Measurements from ENCODE around the gene BMP6.

Gene BMP6

DNA sequence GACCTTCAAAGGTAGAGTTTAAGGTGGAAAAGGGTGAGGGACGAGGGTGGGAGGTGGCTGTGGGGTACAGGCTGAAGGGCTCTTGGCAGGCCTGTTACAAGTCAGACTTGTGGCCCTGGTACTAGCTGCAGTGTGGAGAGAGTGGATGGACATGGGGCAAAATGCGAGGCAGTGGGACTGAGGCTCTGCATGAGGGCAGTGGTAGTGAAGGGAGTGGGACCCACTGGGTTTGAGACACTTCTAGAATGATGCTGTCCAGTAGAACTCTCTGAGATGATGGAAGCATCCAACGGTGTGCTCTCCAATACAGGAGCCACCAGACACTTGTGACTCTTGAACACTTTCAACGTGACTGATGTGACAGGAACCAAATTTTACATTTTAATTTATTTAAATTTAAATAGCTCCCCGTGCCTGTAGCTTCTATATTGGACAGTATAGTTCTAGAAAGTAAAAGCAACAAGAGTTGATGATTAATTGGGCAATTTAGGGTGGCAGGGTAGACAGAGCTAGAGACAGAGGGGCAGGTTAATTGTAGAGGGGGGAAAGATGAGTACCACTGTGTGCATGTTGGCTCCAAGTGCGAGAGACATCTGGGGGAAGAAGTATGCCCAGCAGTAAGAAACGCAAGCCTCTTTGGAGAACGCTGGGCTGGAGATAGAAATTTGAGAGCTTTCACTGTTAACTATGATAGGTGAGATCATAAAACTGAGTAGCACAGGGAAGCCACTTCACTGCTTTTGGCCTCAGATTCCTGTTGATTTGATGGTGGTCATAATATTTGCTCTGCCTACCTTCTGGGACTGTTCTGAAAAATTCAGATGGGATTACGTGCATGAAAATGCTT lies 107.2 kb downstream of the BMP6 start:
- no peak for DNase-seq (ENCODE audit: low spot score)

- DNase-seq (ENCODE audit: low spot score): no peak
Observed at GRCh38 chr6:7833751-7834070, 107.8 kb downstream of the BMP6 start.

DNA sequence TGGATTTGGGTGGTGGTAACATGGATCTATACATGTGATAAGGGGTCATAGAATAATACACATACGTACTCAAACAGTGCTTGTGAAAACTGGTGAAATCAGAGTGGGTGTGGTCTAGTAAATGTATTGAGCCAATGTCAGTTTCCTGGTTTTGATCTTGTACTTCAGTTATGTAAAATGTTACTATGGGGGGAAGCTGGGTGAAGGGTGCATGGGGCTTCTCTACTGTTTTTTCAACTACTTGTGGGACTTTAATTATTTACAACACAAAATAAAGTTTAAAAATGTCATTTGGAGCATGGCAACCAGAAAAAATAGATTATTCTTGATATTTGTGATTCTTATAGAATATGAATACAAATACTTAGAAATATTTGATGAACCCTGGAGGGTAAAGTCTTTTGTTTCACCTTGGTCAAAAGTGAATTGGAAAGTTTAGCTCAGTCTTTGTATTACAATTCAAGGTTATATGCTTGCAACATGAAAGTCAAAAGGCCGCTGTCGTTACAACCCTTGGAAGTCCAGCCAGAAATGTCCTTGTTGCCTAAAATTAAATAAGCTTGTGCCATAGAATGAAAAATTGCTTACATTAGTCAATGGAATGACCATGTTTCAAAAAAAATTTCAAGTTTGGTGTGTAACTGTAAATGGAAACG lies 110.6 kb downstream of the BMP6 start:
- no peak for DNase-seq (ENCODE audit: low spot score)

GRCh38 chr6:7841781-7842468 lies 116.0 kb downstream of the BMP6 start:
- DNase-seq (ENCODE audit: low spot score): no peak

DNA sequence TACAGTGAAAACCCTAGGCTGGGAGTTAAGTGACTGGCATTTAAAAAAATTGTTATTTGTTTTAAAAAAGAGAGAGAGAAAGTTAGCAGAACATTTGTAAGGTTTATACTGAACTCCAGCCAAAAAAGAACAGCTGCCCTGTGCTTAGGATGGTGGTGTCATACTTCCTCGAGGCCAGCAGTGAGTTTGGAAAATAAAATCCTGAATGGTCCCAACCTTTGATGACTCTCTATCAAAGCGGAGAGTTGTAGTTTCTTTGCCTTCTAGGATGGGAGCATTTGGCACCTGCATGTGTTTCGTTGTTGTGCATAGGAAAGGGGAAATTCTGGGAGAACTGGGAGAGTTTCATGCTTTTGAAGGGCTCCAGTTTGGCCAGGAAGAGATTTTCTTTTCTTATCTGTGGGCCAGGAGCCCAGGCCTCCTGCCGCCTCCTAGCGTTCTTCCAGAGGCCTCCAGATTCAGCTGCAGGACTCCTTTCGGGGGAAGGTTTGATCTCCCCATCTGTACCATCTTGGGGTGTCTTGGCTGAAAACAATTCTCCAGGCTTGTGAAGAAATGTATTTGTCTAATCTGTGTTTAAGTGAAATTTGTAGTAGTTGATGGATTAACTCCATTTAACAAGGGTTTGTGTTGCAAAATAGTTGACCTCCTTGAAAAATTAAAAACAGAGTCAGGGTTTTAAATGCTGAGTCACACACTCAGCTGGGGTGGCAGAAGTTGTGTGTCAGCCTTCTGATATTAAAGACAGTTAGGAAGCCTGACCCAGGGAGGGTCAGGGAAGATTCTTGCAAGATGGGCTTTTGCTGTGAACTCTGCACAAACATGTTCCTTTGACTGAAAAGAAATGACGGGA lies 121.3 kb downstream of the BMP6 start:
- no peak for DNase-seq (ENCODE audit: low spot score)

GRCh38 chr6:7848229-7848628 lies 122.3 kb downstream of the BMP6 start:
- DNase-seq (ENCODE audit: low spot score): no peak

- no peak for DNase-seq (ENCODE audit: low spot score)
Observed at GRCh38 chr6:7851780-7852179, 125.9 kb downstream of the BMP6 start.

- DNase-seq (ENCODE audit: low spot score): no peak
Observed at GRCh38 chr6:7859591-7859990, 133.7 kb downstream of the BMP6 start.

DNA sequence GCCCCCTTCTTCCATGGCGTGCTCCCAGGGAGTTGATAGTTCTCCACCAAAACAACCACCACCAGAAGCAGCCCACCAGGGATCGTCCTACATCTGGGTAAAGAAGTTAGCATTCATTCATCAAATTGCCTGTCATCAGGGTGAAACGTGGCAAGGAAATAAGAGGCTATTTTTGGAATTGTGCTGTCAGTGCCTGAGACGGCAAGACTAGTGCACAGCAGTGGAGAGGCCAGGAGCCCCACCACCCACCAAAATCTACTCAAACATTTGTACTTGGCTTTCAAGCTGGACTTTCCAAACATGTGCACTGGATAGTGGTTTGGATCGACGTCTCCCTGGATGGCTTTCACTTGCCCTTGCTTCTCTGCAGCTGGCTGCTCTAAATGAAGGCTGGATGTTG lies 139.9 kb downstream of the BMP6 start:
- DNase-seq (ENCODE audit: low spot score): no peak

DNA sequence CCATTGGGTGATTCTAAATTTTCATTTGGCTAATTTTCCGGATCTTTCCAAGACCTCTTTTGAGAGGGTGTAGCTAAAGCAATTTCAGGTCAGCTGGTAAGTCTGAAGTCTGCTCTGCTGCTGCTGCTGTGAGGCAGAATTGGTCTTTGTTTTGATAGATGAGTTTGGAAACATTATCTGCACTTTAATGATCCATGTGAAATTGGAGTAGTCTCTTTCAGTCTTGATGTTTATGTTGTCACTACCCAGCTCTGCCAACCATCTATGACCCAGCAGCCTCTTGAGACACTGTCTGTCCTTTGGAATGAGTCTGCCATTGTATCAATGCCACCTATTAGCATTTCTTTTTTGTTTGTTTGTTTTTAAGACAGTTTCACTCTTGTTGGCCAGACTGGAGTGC lies 140.6 kb downstream of the BMP6 start:
- DNase-seq (ENCODE audit: low spot score): no peak

DNA sequence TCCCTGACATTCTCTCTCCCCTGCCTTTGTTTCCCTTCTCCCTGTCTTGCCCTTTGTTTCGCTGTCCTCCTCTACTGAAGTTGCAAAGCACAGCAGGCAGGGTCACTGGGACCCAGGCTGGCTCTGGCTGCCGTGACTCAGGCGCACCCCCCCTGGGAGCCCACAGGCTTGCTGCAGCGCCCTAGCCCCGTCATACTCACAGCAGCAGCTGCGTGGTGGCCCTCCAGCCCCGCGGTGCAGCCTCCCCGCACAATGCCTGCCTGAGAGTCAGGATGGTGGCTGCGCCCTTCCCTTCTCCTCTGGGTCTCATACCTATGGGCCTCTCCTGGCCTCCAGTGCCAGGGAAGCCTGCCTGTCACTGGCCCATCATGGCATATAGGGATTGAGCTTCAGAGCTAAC lies 143.0 kb downstream of the BMP6 start:
- DNase-seq (ENCODE audit: low spot score): no peak

DNA sequence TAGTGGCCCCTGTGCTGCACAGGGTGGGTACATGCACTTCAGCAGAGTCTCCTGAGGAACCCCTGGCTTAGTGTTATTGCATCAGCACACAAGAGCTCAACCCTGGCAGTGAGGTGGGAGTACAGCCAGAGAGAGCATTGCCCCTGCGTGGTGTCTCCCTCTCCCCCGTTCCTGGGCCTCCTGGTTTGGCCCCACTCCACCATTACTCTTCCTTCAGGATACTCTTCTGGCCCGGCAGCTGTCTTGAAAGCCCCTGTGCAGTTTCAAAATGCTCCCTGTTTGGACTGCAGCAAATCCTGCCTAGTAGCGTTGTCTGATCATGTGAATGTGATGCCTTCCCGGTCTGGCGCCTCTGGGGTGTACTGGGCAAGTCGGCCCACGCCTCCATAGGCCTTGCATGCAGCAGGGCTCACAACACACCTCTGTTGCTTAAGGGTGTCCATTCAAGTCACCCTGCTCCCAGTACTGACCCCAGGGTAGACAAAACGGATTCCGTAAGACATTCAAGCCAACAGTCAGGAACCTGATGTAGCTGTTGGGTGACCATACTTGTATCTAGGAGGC lies 152.6 kb downstream of the BMP6 start:
- DNase-seq (ENCODE audit: low spot score): no peak

GRCh38 chr6:7879043-7879442 lies 153.1 kb downstream of the BMP6 start:
- DNase-seq (ENCODE audit: low spot score): no peak

DNA sequence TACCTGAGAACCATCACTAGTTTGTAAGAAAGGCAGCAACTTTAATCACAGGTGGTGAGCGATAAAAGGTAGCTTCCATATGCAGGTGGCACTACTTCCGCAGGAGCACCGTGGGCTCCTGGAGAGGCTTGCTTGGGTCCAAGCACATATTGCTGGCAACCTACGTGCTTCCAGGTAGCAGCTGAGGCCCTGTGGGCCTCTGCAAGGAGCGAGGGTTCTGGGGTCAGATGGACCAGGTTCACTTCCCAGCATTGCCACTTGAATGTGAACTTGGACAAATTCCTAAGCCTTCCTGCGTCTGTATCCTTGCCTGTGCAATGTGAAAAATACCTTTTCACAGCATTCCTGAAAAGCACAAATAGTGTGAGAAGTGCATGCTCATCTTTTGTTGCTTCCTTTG lies 153.7 kb downstream of the BMP6 start:
- no peak for DNase-seq (ENCODE audit: low spot score)

DNA sequence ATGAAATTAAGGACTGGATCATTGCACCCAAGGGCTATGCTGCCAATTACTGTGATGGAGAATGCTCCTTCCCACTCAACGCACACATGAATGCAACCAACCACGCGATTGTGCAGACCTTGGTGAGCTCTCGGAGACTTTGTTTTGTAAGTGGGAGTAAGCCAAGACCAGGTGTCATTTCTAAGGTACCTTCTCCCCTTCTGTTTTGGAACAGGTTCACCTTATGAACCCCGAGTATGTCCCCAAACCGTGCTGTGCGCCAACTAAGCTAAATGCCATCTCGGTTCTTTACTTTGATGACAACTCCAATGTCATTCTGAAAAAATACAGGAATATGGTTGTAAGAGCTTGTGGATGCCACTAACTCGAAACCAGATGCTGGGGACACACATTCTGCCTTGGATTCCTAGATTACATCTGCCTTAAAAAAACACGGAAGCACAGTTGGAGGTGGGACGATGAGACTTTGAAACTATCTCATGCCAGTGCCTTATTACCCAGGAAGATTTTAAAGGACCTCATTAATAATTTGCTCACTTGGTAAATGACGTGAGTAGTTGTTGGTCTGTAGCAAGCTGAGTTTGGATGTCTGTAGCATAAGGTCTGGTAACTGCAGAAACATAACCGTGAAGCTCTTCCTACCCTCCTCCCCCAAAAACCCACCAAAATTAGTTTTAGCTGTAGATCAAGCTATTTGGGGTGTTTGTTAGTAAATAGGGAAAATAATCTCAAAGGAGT lies 154.2 kb downstream of the BMP6 start:
- no peak for DNase-seq (ENCODE audit: low spot score)

GRCh38 chr6:7880718-7881107 lies 154.8 kb downstream of the BMP6 start:
- DNase-seq (ENCODE audit: low spot score): no peak

DNA sequence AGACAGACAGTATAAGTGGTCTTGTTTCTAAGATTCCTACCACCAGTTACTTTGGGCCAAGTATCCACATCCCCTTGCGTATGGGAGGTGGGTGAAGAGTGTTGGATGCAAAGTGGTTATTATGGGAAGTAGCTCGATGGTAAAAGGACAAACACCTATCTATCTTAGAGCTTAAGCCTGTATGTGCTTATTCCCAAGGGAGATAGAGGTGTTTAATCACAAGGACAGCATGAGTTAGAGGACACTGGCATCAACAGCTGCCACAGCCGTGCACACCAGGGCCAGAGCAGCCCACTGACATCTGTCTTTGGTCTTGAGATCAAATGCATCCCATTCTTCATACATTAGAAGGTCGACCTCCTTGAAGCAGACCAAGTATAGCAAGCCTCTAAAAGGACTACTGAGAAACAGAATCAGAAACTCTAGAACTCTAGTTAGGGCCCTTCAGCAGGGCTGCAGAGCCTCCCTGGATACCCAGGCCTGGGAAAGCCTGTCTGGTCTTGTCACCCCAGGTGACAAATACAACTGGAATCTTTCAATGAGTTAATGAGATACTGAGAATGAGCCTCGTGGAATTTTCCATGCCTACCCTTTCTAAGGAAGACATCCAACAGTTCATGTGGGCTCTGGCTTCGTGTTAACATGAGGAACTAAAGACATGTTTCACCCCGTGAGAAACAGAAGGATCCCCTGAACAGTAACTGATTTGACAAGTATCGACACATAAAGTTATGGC lies 156.0 kb downstream of the BMP6 start:
- no peak for DNase-seq (ENCODE audit: low spot score)

GRCh38 chr6:7882505-7883257 lies 156.8 kb downstream of the BMP6 start:
- DNase-seq (ENCODE audit: low spot score): no peak

GRCh38 chr6:7883381-7883780 lies 157.5 kb downstream of the BMP6 start:
- no peak for DNase-seq (ENCODE audit: low spot score)

DNA sequence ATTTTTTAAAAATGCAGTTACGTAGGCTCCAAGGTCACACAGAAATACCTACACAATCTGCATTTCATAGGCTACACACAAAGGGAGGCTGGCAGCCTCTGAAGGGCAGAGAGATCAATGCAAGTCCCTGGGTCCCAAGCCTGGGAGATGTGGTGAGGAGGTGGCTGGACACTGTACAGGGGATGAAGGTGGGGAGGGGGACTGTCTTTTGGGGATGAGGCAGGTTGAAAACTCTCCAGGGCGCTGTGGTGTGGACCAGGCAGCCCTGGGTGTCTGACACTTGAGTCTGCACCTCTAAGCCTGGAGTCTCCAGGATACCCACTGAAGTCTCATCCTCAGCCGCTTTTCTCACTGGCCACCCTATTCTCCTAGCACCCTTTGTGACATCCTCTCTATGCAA lies 160.2 kb downstream of the BMP6 start:
- no peak for DNase-seq (ENCODE audit: low spot score)
